ENCODE measurements around the gene GLI1. TPM values are rescaled to one million over a fixed set of nuclear protein-coding genes. Genes with fewer than 3 reads are reported as not detected.
A peak's percentile ranks its signal among the peaks of the same experiment; 100 is the strongest.

Gene GLI1
- total RNA-seq, 1 experiment from 2014 or later, result 6.4 TPM

GRCh38 chr12:57476162-57476992 lies 16.8 kb downstream of the GLI1 start:
- peaks cover 24% of the 10 kb centered on the region for H3K27me3 ChIP-seq (ENCODE audit: insufficient read depth, low read length)
- intact Hi-C loops (cut with micrococcal nuclease), result no loop called here
- no peaks in the 10 kb centered on the region for H3K36me3 ChIP-seq (ENCODE audit: control insufficient read depth in 1 of 2, insufficient read depth in 2 of 2, low read length in 2 of 2)
- H2AFZ ChIP-seq (ENCODE audit: low read depth, low read length, poor library complexity, severe bottlenecking), result no peak overlapping the region
- TF ChIP-seq SRF (IDR thresholded peaks at IDR 0.05; ENCODE audit: low read depth), result no peak
- TF ChIP-seq CTCF (IDR thresholded peaks at IDR 0.05 in 2 of 3, conservative IDR thresholded peaks at IDR 0.05 in 1 of 3; ENCODE audit: borderline replicate concordance in 1 of 3, insufficient read depth in 1 of 3, low read depth in 2 of 3, low read length in 2 of 3), result peak in 2 of 3 experiments; percentile 4 to 31; a peak in 2 of 6 replicates
- ChIA-PET POLR2A (no interaction called here), RAD21 (ENCODE audit: low non-redundant PET in 1 of 2, low total read pairs in 2 of 2, uncharacterized antibody in 2 of 2, unreplicated experiment in 2 of 2) (no interaction called here), CTCF (interaction anchor here (1.1 kb wide), 2 partner anchors 17 to 21 kb away, joined by 3 read pairs; partner anchors contain the start of genes GLI1 and INHBE)
- no peaks in the 10 kb centered on the region for H3K9me2 ChIP-seq (ENCODE audit: insufficient read depth)
- H3K79me2 ChIP-seq (ENCODE audit: insufficient read depth, low read length), result no peaks in the 10 kb centered on the region
- H3K9me3 ChIP-seq (ENCODE audit: control insufficient read depth in 1 of 2, insufficient read depth in 1 of 2, low read depth in 1 of 2, low read length in 2 of 2), result no peaks in the 10 kb centered on the region
- no peak overlapping the region for H3K4me2 ChIP-seq (ENCODE audit: low read length)
- no TSS peak for BruUV-seq (replicated peaks)
- no peak overlapping the region for H3K27ac ChIP-seq (ENCODE audit: low read depth, low read length)
- H3K9ac ChIP-seq (ENCODE audit: low read length), result no peak overlapping the region
- DNase-seq (ENCODE audit: low read depth, low spot score), result no peak
- no peak for ATAC-seq
- H4K20me1 ChIP-seq (ENCODE audit: insufficient read depth), result no peaks in the 10 kb centered on the region
- peaks cover 0 to 16% of the 10 kb centered on the region in 2 experiments; a peak in 2 of 4 replicates for H3K4me1 ChIP-seq (ENCODE audit: control insufficient read depth in 1 of 2, insufficient read depth in 2 of 2, low read length in 2 of 2)
- no peak overlapping the region for H3K4me3 ChIP-seq (replicated peaks in 1 of 2; ENCODE audit: low read depth in 1 of 2, low read length in 2 of 2)

- intact Hi-C loops (cut with micrococcal nuclease), result no loop called here
Observed at GRCh38 chr12:57476993-57477709, 17.6 kb downstream of the GLI1 start.

More at GRCh38 chr12:57476993-57477709, 17.6 kb downstream of the GLI1 start:
- peaks cover 27% of the 10 kb centered on the region for H3K27me3 ChIP-seq (ENCODE audit: insufficient read depth, low read length)
- H3K9me2 ChIP-seq (ENCODE audit: insufficient read depth), result no peaks in the 10 kb centered on the region
- H3K4me3 ChIP-seq (replicated peaks in 1 of 2; ENCODE audit: low read depth in 1 of 2, low read length in 2 of 2), result no peak overlapping the region
- BruUV-seq (replicated peaks), result no TSS peak
- no peak overlapping the region for H2AFZ ChIP-seq (ENCODE audit: low read depth, low read length, poor library complexity, severe bottlenecking)
- H3K4me2 ChIP-seq (ENCODE audit: low read length), result no peak overlapping the region
- CTCF ChIA-PET, result interaction anchor here (1.1 kb wide), 2 partner anchors 18 to 22 kb away, joined by 3 read pairs; partner anchors contain the start of genes GLI1 and INHBE
- no peak for TF ChIP-seq ZBTB33 (IDR thresholded peaks at IDR 0.05; ENCODE audit: extremely low read depth, insufficient replicate concordance, low read length)
- no peak for TF ChIP-seq FOSL1 (IDR thresholded peaks at IDR 0.05; ENCODE audit: low read depth)
- TF ChIP-seq ZFX (IDR thresholded peaks at IDR 0.05), result no peak
- TF ChIP-seq ATF3 (IDR thresholded peaks at IDR 0.05), result no peak
- TF ChIP-seq ZNF274 (IDR thresholded peaks at IDR 0.05; ENCODE audit: low read depth, low read length), result no peak
- no peak for TF ChIP-seq POLR2A (IDR thresholded peaks at IDR 0.05; ENCODE audit: borderline replicate concordance, extremely low read depth, insufficient read depth, insufficient read length)
- no peak for TF ChIP-seq SP1 (IDR thresholded peaks at IDR 0.05; ENCODE audit: low read depth)
- TF ChIP-seq CEBPB (IDR thresholded peaks at IDR 0.05; ENCODE audit: low read depth), result no peak
- no peak for TF ChIP-seq SRF (IDR thresholded peaks at IDR 0.05; ENCODE audit: low read depth)
- TF ChIP-seq JUND (IDR thresholded peaks at IDR 0.05), result no peak
- TF ChIP-seq CBX3 (IDR thresholded peaks at IDR 0.05; ENCODE audit: low read depth), result no peak
- no peak for TF ChIP-seq EZH2phosphoT487 (IDR thresholded peaks at IDR 0.05; ENCODE audit: borderline replicate concordance)
- TF ChIP-seq EGR1 (IDR thresholded peaks at IDR 0.05; ENCODE audit: low read depth), result no peak
- H3K9ac ChIP-seq (ENCODE audit: low read length), result no peak overlapping the region
- no peak for ATAC-seq
- no peaks in the 10 kb centered on the region for H3K9me3 ChIP-seq (ENCODE audit: control insufficient read depth in 1 of 2, insufficient read depth in 1 of 2, low read depth in 1 of 2, low read length in 2 of 2)
- POLR2A ChIA-PET, result no interaction called here
- H3K79me2 ChIP-seq (ENCODE audit: insufficient read depth, low read length), result no peaks in the 10 kb centered on the region
- peaks cover 0 to 16% of the 10 kb centered on the region in 2 experiments; a peak in 2 of 4 replicates for H3K4me1 ChIP-seq (ENCODE audit: control insufficient read depth in 1 of 2, insufficient read depth in 2 of 2, low read length in 2 of 2)
- RAD21 ChIA-PET (ENCODE audit: low non-redundant PET in 1 of 2, low total read pairs in 2 of 2, uncharacterized antibody in 2 of 2, unreplicated experiment in 2 of 2), result no interaction called here
- no peaks in the 10 kb centered on the region for H4K20me1 ChIP-seq (ENCODE audit: insufficient read depth)
- H3K27ac ChIP-seq (ENCODE audit: low read depth, low read length), result no peak overlapping the region
- no peak for DNase-seq (ENCODE audit: low read depth, low spot score)
- no peaks in the 10 kb centered on the region for H3K36me3 ChIP-seq (ENCODE audit: control insufficient read depth in 1 of 2, insufficient read depth in 2 of 2, low read length in 2 of 2)

Data from HCT116 (cell line).